HepG2 (cell line): Measurements from ENCODE around the gene UBTF. TPM values are rescaled to one million over a fixed set of nuclear protein-coding genes. Genes with fewer than 3 reads are reported as not detected.

Experiments
- CAMTA2 ChIP-seq: sonication (generic); formaldehyde crosslinking; IDR thresholded peaks from 2 replicates; pipeline ENCODE4 v1.4.0; 2020; ENCODE audit warnings: mild to moderate bottlenecking, missing genetic modification reagents, borderline replicate concordance
- ELF1 ChIP-seq: sonication (generic); formaldehyde crosslinking; IDR thresholded peaks from 2 replicates; pipeline ENCODE4 v1.4.0; 2020; ENCODE audit warnings: missing genetic modification reagents
- FOXM1 ChIP-seq: sonication (generic); formaldehyde crosslinking; IDR thresholded peaks from 2 replicates; pipeline ENCODE4 v1.5.0; 2020; ENCODE audit warnings: missing genetic modification reagents
- GLI4 ChIP-seq: sonication (generic); formaldehyde crosslinking; IDR thresholded peaks from 2 replicates; pipeline ENCODE4 v1.5.1; 2020; ENCODE audit warnings: missing genetic modification reagents, mild to moderate bottlenecking, moderate library complexity, borderline replicate concordance
- HNF4A ChIP-seq: sonication (generic); formaldehyde crosslinking; IDR thresholded peaks from 2 replicates; pipeline ENCODE4 v1.4.0; 2020; ENCODE audit warnings: missing genetic modification reagents
- MATR3 ChIP-seq: sonication (generic); formaldehyde crosslinking; IDR thresholded peaks from 2 replicates; pipeline ENCODE4 v1.4.0; 2020; ENCODE audit warnings: missing genetic modification reagents
- MED8 ChIP-seq: sonication (generic); formaldehyde crosslinking; IDR thresholded peaks from 2 replicates; pipeline ENCODE4 v1.8.1; 2023; ENCODE audit warnings: mild to moderate bottlenecking, missing genetic modification reagents; ENCODE audit not compliant: insufficient replicate concordance
- RBFOX2 ChIP-seq: fragments of 200-400 bp; formaldehyde crosslinking; IDR thresholded peaks from 2 replicates; pipeline ENCODE4 v1.6.1; 2017; ENCODE audit warnings: low read depth, mild to moderate bottlenecking, low read length
- SIN3A ChIP-seq: IDR thresholded peaks from 2 replicates; pipeline ENCODE4 v1.6.1; 2011; ENCODE audit warnings: low read depth, mild to moderate bottlenecking, control low read depth, low read length, borderline replicate concordance
- SIX1 ChIP-seq: sonication (generic); formaldehyde crosslinking; IDR thresholded peaks from 2 replicates; pipeline ENCODE4 v1.4.0; 2020; ENCODE audit warnings: missing genetic modification reagents, borderline replicate concordance
- SPEN ChIP-seq: sonication (generic); formaldehyde crosslinking; IDR thresholded peaks from 2 replicates; pipeline ENCODE4 v1.5.1; 2020; ENCODE audit warnings: low read depth, mild to moderate bottlenecking, missing genetic modification reagents
- TBP ChIP-seq: sonication (generic); formaldehyde crosslinking; IDR thresholded peaks from 2 replicates; pipeline ENCODE4 v1.5.0; 2020; ENCODE audit warnings: missing genetic modification reagents
- THAP11 ChIP-seq: IDR thresholded peaks from 2 replicates; pipeline ENCODE4 v1.6.1; 2016; ENCODE audit warnings: missing biosample characterization, missing genetic modification reagents
- ZC3H13 ChIP-seq: sonication (generic); formaldehyde crosslinking; IDR thresholded peaks from 2 replicates; pipeline ENCODE4 v1.8.1; 2023; ENCODE audit warnings: mild to moderate bottlenecking, missing genetic modification reagents, moderate library complexity
- ZNF567 ChIP-seq: sonication (generic); formaldehyde crosslinking; IDR thresholded peaks from 2 replicates; pipeline ENCODE4 v1.8.1; 2023; ENCODE audit warnings: mild to moderate bottlenecking, missing genetic modification reagents, borderline replicate concordance
- ZNF616 ChIP-seq: sonication (generic); formaldehyde crosslinking; IDR thresholded peaks from 2 replicates; pipeline ENCODE4 v1.5.0; 2020; ENCODE audit warnings: low read depth, mild to moderate bottlenecking, missing genetic modification reagents
- ZNF724P ChIP-seq: sonication (generic); formaldehyde crosslinking; IDR thresholded peaks from 2 replicates; pipeline ENCODE4 v1.8.0; 2022; ENCODE audit warnings: missing genetic modification reagents, borderline replicate concordance
- ZSCAN22 ChIP-seq: sonication (generic); formaldehyde crosslinking; IDR thresholded peaks from 2 replicates; pipeline ENCODE4 v1.4.0; 2020; ENCODE audit warnings: mild to moderate bottlenecking, missing genetic modification reagents
- polyA plus RNA-seq, 8 experiments: library from polyadenylated mRNA; depleted of rRNA in 3 of 8; stranded (reverse) in 7 of 8; unstranded in 1 of 8; fragments of >200 nt; fragmentation: Illumina TruSeq in 4 of 8; extraction: Trizol in 4 of 8; gene quantifications; 2 replicates each; pipeline versions ENCODE4 v1.2.1 to v1.2.3, GENCODE V29; 2011 to 2016; ENCODE audit warnings: low read depth in 4 of 8, missing spikeins in 1 of 8, mixed read lengths in 1 of 8; ENCODE audit not compliant: insufficient read depth in 1 of 8
- total RNA-seq, 5 experiments: library from RNA; depleted of rRNA; stranded (reverse); fragments of >200 nt; fragmentation: Illumina TruSeq; extraction: Trizol; gene quantifications; 2 replicates each; pipeline ENCODE4 v1.2.3, GENCODE V29; 2016; ENCODE audit warnings: low read depth in 1 of 5
- TF ChIP-seq, protein P1 (sequence below): sonication (generic); formaldehyde crosslinking; IDR thresholded peaks from 2 replicates; pipeline ENCODE4 v1.5.1; 2020; ENCODE audit warnings: missing genetic modification reagents, mild to moderate bottlenecking, borderline replicate concordance
- TF ChIP-seq, protein P2 (sequence below): sonication (generic); formaldehyde crosslinking; IDR thresholded peaks from 2 replicates; pipeline ENCODE4 v1.4.0; 2020; ENCODE audit warnings: missing genetic modification reagents
- TF ChIP-seq, protein P3 (sequence below): sonication (generic); formaldehyde crosslinking; IDR thresholded peaks from 2 replicates; pipeline ENCODE4 v1.9.0; 2021; ENCODE audit warnings: missing genetic modification reagents, borderline replicate concordance
- TF ChIP-seq, protein P4 (sequence below): sonication (generic); formaldehyde crosslinking; IDR thresholded peaks from 2 replicates; pipeline ENCODE4 v1.5.0; 2020; ENCODE audit warnings: missing genetic modification reagents
- TF ChIP-seq, protein P5 (sequence below): sonication (generic); formaldehyde crosslinking; IDR thresholded peaks from 2 replicates; pipeline ENCODE4 v1.5.0; 2020; ENCODE audit warnings: mild to moderate bottlenecking, missing genetic modification reagents, borderline replicate concordance

UBTF gene
- total and polyA plus RNA-seq, 2 of the 13 experiments (the other 11 are each of a cell fraction or from before 2014, with no cell fraction given), result 15.2 to 60.9 TPM

DNA sequence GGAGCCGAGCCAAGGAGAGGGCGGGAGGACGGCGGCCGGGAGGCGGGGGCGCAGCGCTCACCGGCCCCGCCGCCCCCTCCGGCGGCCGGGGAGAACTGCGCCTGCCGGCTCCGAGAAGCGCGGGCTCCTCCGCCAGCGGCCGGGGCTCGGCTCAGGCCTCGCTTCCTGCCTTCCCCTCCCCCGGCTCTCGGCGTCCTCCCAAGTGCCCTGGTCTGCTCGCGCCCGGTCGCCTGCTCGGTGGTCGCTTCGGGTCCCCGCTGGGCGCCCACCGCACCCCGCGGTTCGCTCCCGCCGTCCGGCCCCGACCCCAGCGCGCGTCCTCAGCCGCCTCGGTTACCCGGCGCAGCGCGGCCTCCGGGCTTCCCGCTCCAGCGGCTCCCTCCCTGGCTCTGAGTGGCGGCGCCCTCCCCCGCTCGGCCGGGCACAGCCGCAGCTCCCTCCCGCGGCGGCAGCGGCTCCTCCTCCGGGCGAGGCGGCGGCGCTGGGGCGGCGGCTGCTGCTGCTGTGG lies 313 bp downstream of the UBTF start (continued):
- TF ChIP-seq, protein P1, sequence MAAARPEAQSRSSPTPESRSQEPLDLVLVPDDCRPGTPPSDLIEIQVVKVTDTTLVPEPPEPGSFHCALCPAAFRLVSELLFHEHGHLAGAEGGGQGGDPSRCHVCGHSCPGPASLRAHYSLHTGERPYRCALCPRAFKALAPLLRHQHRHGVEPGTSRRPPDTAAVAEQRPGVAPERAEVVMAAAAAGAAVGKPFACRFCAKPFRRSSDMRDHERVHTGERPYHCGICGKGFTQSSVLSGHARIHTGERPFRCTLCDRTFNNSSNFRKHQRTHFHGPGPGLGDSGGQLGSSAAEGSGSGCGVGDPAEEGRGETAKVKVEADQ (CRISPR knock-in tag), result no peak
- TF ChIP-seq TBP (CRISPR knock-in tag), result no peak
- TF ChIP-seq SPEN (CRISPR knock-in tag), result no peak
- TF ChIP-seq MATR3 (CRISPR knock-in tag), result no peak
- TF ChIP-seq ZNF616 (CRISPR knock-in tag), result 0 out of 2 replicates have a peak, but pooled peaks have one; percentile 49
- TF ChIP-seq CAMTA2, result no peak
- TF ChIP-seq, protein P2, sequence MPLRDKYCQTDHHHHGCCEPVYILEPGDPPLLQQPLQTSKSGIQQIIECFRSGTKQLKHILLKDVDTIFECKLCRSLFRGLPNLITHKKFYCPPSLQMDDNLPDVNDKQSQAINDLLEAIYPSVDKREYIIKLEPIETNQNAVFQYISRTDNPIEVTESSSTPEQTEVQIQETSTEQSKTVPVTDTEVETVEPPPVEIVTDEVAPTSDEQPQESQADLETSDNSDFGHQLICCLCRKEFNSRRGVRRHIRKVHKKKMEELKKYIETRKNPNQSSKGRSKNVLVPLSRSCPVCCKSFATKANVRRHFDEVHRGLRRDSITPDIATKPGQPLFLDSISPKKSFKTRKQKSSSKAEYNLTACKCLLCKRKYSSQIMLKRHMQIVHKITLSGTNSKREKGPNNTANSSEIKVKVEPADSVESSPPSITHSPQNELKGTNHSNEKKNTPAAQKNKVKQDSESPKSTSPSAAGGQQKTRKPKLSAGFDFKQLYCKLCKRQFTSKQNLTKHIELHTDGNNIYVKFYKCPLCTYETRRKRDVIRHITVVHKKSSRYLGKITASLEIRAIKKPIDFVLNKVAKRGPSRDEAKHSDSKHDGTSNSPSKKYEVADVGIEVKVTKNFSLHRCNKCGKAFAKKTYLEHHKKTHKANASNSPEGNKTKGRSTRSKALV (CRISPR knock-in tag), result no peak
- no peak for TF ChIP-seq THAP11 (CRISPR knock-in tag)
- TF ChIP-seq HNF4A, result no peak
- no peak for TF ChIP-seq FOXM1 (CRISPR knock-in tag)
- no peak for TF ChIP-seq ZNF724P
- TF ChIP-seq ELF1 (CRISPR knock-in tag), result no peak
- TF ChIP-seq GLI4 (CRISPR knock-in tag), result no peak
- TF ChIP-seq, protein P3, sequence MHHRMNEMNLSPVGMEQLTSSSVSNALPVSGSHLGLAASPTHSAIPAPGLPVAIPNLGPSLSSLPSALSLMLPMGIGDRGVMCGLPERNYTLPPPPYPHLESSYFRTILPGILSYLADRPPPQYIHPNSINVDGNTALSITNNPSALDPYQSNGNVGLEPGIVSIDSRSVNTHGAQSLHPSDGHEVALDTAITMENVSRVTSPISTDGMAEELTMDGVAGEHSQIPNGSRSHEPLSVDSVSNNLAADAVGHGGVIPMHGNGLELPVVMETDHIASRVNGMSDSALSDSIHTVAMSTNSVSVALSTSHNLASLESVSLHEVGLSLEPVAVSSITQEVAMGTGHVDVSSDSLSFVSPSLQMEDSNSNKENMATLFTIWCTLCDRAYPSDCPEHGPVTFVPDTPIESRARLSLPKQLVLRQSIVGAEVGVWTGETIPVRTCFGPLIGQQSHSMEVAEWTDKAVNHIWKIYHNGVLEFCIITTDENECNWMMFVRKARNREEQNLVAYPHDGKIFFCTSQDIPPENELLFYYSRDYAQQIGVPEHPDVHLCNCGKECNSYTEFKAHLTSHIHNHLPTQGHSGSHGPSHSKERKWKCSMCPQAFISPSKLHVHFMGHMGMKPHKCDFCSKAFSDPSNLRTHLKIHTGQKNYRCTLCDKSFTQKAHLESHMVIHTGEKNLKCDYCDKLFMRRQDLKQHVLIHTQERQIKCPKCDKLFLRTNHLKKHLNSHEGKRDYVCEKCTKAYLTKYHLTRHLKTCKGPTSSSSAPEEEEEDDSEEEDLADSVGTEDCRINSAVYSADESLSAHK (CRISPR knock-in tag), result no peak
- no peak for TF ChIP-seq MED8 (CRISPR knock-in tag)
- TF ChIP-seq SIX1 (CRISPR knock-in tag), result no peak
- TF ChIP-seq SIN3A, result peak; percentile 35; the same call in 1 of the 2 replicates
- TF ChIP-seq, protein P4, sequence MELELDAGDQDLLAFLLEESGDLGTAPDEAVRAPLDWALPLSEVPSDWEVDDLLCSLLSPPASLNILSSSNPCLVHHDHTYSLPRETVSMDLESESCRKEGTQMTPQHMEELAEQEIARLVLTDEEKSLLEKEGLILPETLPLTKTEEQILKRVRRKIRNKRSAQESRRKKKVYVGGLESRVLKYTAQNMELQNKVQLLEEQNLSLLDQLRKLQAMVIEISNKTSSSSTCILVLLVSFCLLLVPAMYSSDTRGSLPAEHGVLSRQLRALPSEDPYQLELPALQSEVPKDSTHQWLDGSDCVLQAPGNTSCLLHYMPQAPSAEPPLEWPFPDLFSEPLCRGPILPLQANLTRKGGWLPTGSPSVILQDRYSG (CRISPR knock-in tag), result 0 out of 2 replicates have a peak, but pooled peaks have one; percentile 35
- TF ChIP-seq, protein P5, sequence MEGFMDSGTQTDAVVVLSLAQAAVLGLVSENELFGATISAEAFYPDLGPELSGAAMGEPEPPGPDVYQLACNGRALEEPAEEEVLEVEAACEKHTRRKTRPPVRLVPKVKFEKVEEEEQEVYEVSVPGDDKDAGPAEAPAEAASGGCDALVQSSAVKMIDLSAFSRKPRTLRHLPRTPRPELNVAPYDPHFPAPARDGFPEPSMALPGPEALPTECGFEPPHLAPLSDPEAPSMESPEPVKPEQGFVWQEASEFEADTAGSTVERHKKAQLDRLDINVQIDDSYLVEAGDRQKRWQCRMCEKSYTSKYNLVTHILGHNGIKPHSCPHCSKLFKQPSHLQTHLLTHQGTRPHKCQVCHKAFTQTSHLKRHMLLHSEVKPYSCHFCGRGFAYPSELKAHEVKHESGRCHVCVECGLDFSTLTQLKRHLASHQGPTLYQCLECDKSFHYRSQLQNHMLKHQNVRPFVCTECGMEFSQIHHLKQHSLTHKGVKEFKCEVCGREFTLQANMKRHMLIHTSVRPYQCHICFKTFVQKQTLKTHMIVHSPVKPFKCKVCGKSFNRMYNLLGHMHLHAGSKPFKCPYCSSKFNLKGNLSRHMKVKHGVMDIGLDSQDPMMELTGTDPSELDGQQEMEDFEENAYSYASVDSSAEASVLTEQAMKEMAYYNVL, result no peak
- TF ChIP-seq ZSCAN22 (CRISPR knock-in tag), result no peak
- peak; percentile 81; the same call in 1 of the 2 replicates for TF ChIP-seq RBFOX2
- TF ChIP-seq ZNF567 (CRISPR knock-in tag), result no peak
- peak; percentile 43; the same call in 1 of the 2 replicates for TF ChIP-seq ZC3H13 (CRISPR knock-in tag)
